Endothelial cell of umbilical vein (primary cell): Measurements from ENCODE around the gene NCAPH2. TPM values are rescaled to one million over a fixed set of nuclear protein-coding genes. Genes with fewer than 3 reads are reported as not detected.

Experiments
- BruUV-seq: library from RNA; stranded (reverse); fragments of 400-500 nt; replicated peaks from 2 replicates; lab custom pipeline; 2021; lab: Mats Ljungman, UMichigan
- CTCF ChIA-PET: fragments of 300-600, 350-600 bp; sonication (Branson Sonifier 250); formaldehyde crosslinking; loops from one replicate; lab custom pipeline; 2021; ENCODE audit warnings: antibody characterized with exemption, inconsistent platforms; lab: Charles Lee
- POLR2A ChIA-PET: fragments of 300-600, 350-600 bp; sonication (Branson Sonifier 250); formaldehyde crosslinking; loops from one replicate; lab custom pipeline; 2021; ENCODE audit warnings: antibody characterized with exemption, inconsistent platforms; lab: Charles Lee
- DNase-seq: peaks from one replicate; pipeline ENCODE4 v3.0.0-alpha.2; 2011; ENCODE audit warnings: low read depth, low spot score
- FAIRE-seq: peaks from 2 replicates; lab custom pipeline; 2011; peaks lifted over from hg19 to GRCh38; lab: Jason Lieb, UNC
- H2AFZ ChIP-seq: 2 replicates; pipeline ENCODE4 v1.6.0; 2012; ENCODE audit warnings: low read depth, low read length, control low read depth, inconsistent platforms
- H3K27ac ChIP-seq: 2 replicates; pipeline ENCODE4 v1.5.1; 2011; ENCODE audit warnings: low read depth, mild to moderate bottlenecking, control low read depth, low read length, moderate library complexity; ENCODE audit not compliant: insufficient read depth
- H3K27me3 ChIP-seq, 2 experiments: 2 replicates each; pipeline versions ENCODE4 v1.6.0 to v1.6.1; 2011; ENCODE audit warnings: low read length in 2 of 2, mixed read lengths in 1 of 2; ENCODE audit not compliant: control insufficient read depth in 2 of 2, insufficient read depth in 2 of 2
- H3K36me3 ChIP-seq, 2 experiments: 2 replicates in 1 of 2; 3 replicates in 1 of 2; pipeline ENCODE4 v1.5.1; 2011; ENCODE audit warnings: low read length in 2 of 2, mild to moderate bottlenecking in 1 of 2, moderate library complexity in 1 of 2; ENCODE audit not compliant: control insufficient read depth in 2 of 2, insufficient read depth in 2 of 2; ENCODE audit errors: extremely low read depth in 1 of 2
- H3K4me1 ChIP-seq: 3 replicates; pipeline ENCODE4 v1.5.1; 2011; ENCODE audit warnings: mild to moderate bottlenecking, low read length; ENCODE audit not compliant: control insufficient read depth, insufficient read depth; ENCODE audit errors: extremely low read depth
- H3K4me2 ChIP-seq: 2 replicates; pipeline ENCODE4 v1.6.1; 2011; ENCODE audit warnings: low read length, control low read depth, mixed read lengths; ENCODE audit not compliant: insufficient read depth
- H3K4me3 ChIP-seq, 3 experiments: fragments of 200-600 bp in 1 of 3; sonication (generic), shearing (Covaris generic) in 1 of 3; replicated peaks in 1 of 3; 2 replicates each; pipeline ENCODE4 v1.5.1; 2011 to 2016; ENCODE audit warnings: control low read depth in 3 of 3, low read length in 3 of 3, mild to moderate bottlenecking in 2 of 3, inconsistent platforms in 1 of 3, low read depth in 1 of 3, moderate library complexity in 1 of 3; ENCODE audit not compliant: insufficient read depth in 1 of 3
- H3K79me2 ChIP-seq: 2 replicates; pipeline ENCODE4 v1.6.0; 2012; ENCODE audit warnings: low read length, inconsistent platforms; ENCODE audit not compliant: control insufficient read depth, insufficient read depth
- H3K9ac ChIP-seq: replicated peaks from 2 replicates; pipeline ENCODE3; 2011; ENCODE audit warnings: low read length, control low read depth; ENCODE audit not compliant: insufficient read depth; ENCODE audit errors: extremely low read depth
- H3K9me1 ChIP-seq: replicated peaks from 3 replicates; pipeline ENCODE4 v1.6.0; 2011; ENCODE audit warnings: mild to moderate bottlenecking, low read length; ENCODE audit not compliant: control insufficient read depth, insufficient read depth; ENCODE audit errors: extremely low read depth
- H3K9me3 ChIP-seq: replicated peaks from 2 replicates; pipeline ENCODE4 v1.5.1; 2012; ENCODE audit warnings: low read length, inconsistent platforms; ENCODE audit not compliant: control insufficient read depth, insufficient read depth
- H4K20me1 ChIP-seq: replicated peaks from 2 replicates; pipeline ENCODE3; 2011; ENCODE audit warnings: mild to moderate bottlenecking, low read length; ENCODE audit not compliant: control insufficient read depth, insufficient read depth; ENCODE audit errors: extremely low read depth
- POLR2AphosphoS5 ChIP-seq: IDR thresholded peaks from 2 replicates; pipeline ENCODE4 v1.6.1; 2012; ENCODE audit warnings: low read depth, mild to moderate bottlenecking, control low read depth, low read length, moderate library complexity; ENCODE audit not compliant: insufficient read depth
- dilution Hi-C: fragments of 300-500 bp; cut with MboI; formaldehyde crosslinking; loops from one replicate; pipeline ENCODE4 v1.15.0; 2019; ENCODE audit warnings: low sequenced_read_pairs; ENCODE audit not compliant: extremely low pct_ligation_motif_present
- intact Hi-C: fragments of 100-400 bp; cut with micrococcal nuclease; formaldehyde crosslinking; loops from one replicate; pipeline ENCODE4 v1.10.0; 2022
- polyA plus RNA-seq, 4 experiments: library from polyadenylated mRNA; depleted of rRNA in 3 of 4; stranded (reverse) in 3 of 4; unstranded in 1 of 4; fragments of >200 nt; gene quantifications; 2 replicates each; pipeline versions ENCODE4 v1.2.1 to v1.2.3, GENCODE V29; 2011 to 2012; ENCODE audit warnings: missing spikeins in 1 of 4
- total RNA-seq: library from RNA; stranded (reverse); gene quantifications from 2 replicates; pipeline ENCODE4 v1.2.3, GENCODE V29; 2021
- TF ChIP-seq, protein P1 (sequence below): IDR thresholded peaks from 2 replicates; pipeline ENCODE4 v1.6.1; 2011; ENCODE audit not compliant: insufficient read depth, insufficient read length

NCAPH2 gene
- total and polyA plus RNA-seq, 2 donors (not counting 3 experiments of a cell fraction or from before 2014, with no cell fraction given): 42.4 to 43.2 TPM

DNA sequence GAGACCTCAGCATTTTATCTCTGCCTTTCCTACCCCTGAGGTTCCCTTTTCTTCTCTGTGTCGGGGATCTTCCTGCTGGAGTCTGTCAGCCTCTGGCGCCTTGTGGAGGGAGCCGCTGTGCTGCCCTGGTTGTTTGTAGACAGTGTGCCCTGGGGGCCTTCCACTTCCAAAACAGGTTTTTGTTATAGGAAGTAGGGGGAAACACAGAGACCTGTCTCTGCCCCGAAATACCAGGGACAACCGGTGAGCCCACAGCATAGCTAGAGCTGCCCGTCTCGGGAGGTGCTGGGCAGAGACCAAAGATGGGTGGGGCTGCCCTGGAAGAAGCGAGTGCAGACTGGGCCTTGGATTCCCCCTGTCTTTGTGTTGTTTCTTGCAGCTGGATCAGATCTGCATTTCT lies 8.0 kb downstream of the NCAPH2 start:
- no peaks in the 10 kb centered on the region for H3K9me3 ChIP-seq
- ChIA-PET POLR2A (no interaction called here), CTCF (interaction anchor here (3.0 kb wide), 1 partner anchor 9 kb away, joined by 23 read pairs; the partner anchor contains the start of gene SCO2)
- peaks cover 0 to 5% of the 10 kb centered on the region in 2 experiments for H3K36me3 ChIP-seq
- H3K9me1 ChIP-seq: no peaks in the 10 kb centered on the region
- no peak overlapping the region for H3K4me3 ChIP-seq
- H3K4me1 ChIP-seq: peaks cover 3% of the 10 kb centered on the region
- no peaks in the 10 kb centered on the region for H4K20me1 ChIP-seq
- DNase-seq: no peak
- FAIRE-seq: no peak
- no TSS peak for BruUV-seq
- no peaks in the 10 kb centered on the region for H3K27me3 ChIP-seq
- no peak overlapping the region for H2AFZ ChIP-seq
- intact Hi-C loops: no loop called here
- no peak overlapping the region for H3K27ac ChIP-seq
- H3K79me2 ChIP-seq: peaks cover 16% of the 10 kb centered on the region
- no peak overlapping the region for H3K4me2 ChIP-seq
- H3K9ac ChIP-seq: no peak overlapping the region
- TF ChIP-seq, protein P1, sequence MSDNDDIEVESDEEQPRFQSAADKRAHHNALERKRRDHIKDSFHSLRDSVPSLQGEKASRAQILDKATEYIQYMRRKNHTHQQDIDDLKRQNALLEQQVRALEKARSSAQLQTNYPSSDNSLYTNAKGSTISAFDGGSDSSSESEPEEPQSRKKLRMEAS: no peak
- dilution Hi-C loops: no loop called here

DNA sequence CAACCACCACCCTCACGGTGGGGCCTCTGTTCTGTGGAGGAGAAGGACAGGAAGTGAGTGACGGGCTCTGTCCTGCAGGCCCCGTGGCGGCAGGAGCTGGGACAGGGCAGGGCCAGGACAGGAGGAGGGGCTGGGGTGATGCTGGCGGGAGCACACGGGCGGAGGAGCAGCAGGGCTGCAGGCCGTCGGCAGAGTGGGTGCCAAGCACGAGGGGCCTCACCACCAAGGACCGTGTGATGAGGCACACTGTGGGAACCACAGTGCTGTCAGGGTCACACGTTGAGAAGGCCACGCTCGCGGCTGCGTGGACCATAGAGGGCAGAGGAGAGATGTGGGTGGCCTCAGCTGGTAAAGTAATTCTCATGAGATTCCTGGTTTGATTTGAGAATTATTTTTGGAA lies 8.9 kb downstream of the NCAPH2 start:
- Histone ChIP-seq H3K79me2 (peaks cover 15% of the 10 kb centered on the region), H3K4me3 (no peak overlapping the region), H2AFZ (no peak overlapping the region), H3K9me1 (no peaks in the 10 kb centered on the region), H3K36me3 (peaks cover 0 to 9% of the 10 kb centered on the region in 2 experiments), H3K27me3 (no peaks in the 10 kb centered on the region), H3K4me2 (no peak overlapping the region), H3K9me3 (no peaks in the 10 kb centered on the region), H3K27ac (no peak overlapping the region), H3K9ac (no peak overlapping the region), H4K20me1 (no peaks in the 10 kb centered on the region), H3K4me1 (peaks cover 3% of the 10 kb centered on the region)
- intact Hi-C loops (no loop called here), dilution Hi-C loops (no loop called here)
- TF ChIP-seq POLR2AphosphoS5: no peak
- POLR2A ChIA-PET: no interaction called here
- CTCF ChIA-PET: interaction anchor here (1.4 kb wide), 1 partner anchor 9 kb away, joined by 5 read pairs; the partner anchor contains the start of gene SCO2
- DNase-seq: no peak
- no peak for FAIRE-seq
- no TSS peak for BruUV-seq
